ENCODE data around the gene INIP.
"Not testable (repeated sequence)": the region's sequence is repeated elsewhere in the genome, so short reads cannot be mapped to it uniquely, and the experiment has no call there.

The INIP gene

DNA sequence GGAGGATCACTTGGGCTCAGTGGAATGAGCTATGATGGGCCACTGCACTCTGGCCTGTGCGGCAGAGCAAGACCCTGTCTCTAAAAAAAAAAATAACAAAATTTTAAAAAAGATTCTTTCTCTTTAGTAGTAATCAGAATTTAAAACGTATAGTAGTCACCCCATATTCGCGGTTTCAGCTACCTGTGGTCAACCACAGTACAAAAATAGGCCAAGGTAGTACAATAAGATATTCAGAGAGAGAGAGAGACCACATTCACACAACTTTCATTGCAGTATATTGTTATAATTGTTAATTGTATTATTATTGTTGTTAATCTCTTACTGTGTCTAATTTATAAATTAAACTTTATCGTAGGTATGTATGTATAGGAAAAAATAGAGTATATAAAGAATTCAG is 18.7 kb downstream of the INIP start:
- no peak overlapping the region for H3K4me3 ChIP-seq (ENCODE audit: low read length)
- peaks cover 22% of the 10 kb centered on the region for H3K36me3 ChIP-seq (ENCODE audit: insufficient read depth, low read depth, low read length)
- H3K27ac ChIP-seq (ENCODE audit: low read length): no peak overlapping the region
- no peak overlapping the region for H3K9ac ChIP-seq (ENCODE audit: low read depth, low read length)
- no peaks in the 10 kb centered on the region for H3K27me3 ChIP-seq (ENCODE audit: insufficient read depth, low read length)
- H3K4me1 ChIP-seq (ENCODE audit: insufficient read depth, low read length): no peaks in the 10 kb centered on the region
- H3K9me3 ChIP-seq (ENCODE audit: insufficient read depth, low read depth, low read length): no peaks in the 10 kb centered on the region

- no peak overlapping the region for H3K4me3 ChIP-seq (ENCODE audit: low read length)
- H3K9me3 ChIP-seq (ENCODE audit: insufficient read depth, low read depth, low read length): no peaks in the 10 kb centered on the region
- H3K27ac ChIP-seq (ENCODE audit: low read length): no peak overlapping the region
- no peaks in the 10 kb centered on the region for H3K27me3 ChIP-seq (ENCODE audit: insufficient read depth, low read length)
- no peak overlapping the region for H3K9ac ChIP-seq (ENCODE audit: low read depth, low read length)
- H3K36me3 ChIP-seq (ENCODE audit: insufficient read depth, low read depth, low read length): peaks cover 40% of the 10 kb centered on the region
- H3K4me1 ChIP-seq (ENCODE audit: insufficient read depth, low read length): no peaks in the 10 kb centered on the region
Measured at GRCh38 chr9:112696461-112696860, 21.5 kb downstream of the INIP start.

- Histone ChIP-seq H3K4me1 (ENCODE audit: insufficient read depth, low read length) (no peaks in the 10 kb centered on the region), H3K27ac (ENCODE audit: low read length) (no peak overlapping the region), H3K36me3 (ENCODE audit: insufficient read depth, low read depth, low read length) (peaks cover 45% of the 10 kb centered on the region), H3K9me3 (ENCODE audit: insufficient read depth, low read depth, low read length) (no peaks in the 10 kb centered on the region), H3K27me3 (ENCODE audit: insufficient read depth, low read length) (no peaks in the 10 kb centered on the region), H3K9ac (ENCODE audit: low read depth, low read length) (no peak overlapping the region), H3K4me3 (ENCODE audit: low read length) (no peak overlapping the region)
Measured at GRCh38 chr9:112694706-112695555, 23.0 kb downstream of the INIP start.

DNA sequence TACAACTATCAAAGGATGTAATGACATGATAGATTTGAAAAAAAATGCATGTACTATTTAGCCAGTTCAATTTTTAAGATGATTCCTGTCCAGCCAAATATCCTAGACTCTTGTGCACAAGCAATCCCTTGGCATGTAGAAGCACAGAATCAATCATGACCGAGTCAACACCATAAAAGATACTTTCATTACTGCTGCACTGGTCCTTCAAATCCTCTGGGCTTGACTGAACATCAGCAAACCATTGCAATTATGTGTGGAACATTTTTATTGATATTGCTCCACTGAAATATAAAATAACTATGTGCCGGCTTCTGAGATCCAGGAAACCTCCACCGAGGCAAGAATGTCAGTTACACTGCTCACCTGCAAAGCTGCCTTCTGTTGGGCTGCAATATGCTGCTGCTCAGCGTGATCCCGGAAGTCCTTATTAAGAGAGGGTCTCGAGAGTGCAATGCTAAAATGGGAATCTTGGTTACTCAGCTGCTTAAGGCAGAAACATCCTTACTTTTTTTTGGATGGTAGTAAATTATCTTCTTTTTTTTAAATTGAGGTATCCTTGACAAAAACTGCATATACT is 28.7 kb downstream of the INIP start:
- no peaks in the 10 kb centered on the region for H3K9me3 ChIP-seq (ENCODE audit: insufficient read depth, low read depth, low read length)
- no peaks in the 10 kb centered on the region for H3K27me3 ChIP-seq (ENCODE audit: insufficient read depth, low read length)
- peaks cover 56% of the 10 kb centered on the region for H3K36me3 ChIP-seq (ENCODE audit: insufficient read depth, low read depth, low read length)
- no peak overlapping the region for H3K27ac ChIP-seq (ENCODE audit: low read length)
- H3K4me1 ChIP-seq (ENCODE audit: insufficient read depth, low read length): no peaks in the 10 kb centered on the region
- no peak overlapping the region for H3K4me3 ChIP-seq (ENCODE audit: low read length)
- H3K9ac ChIP-seq (ENCODE audit: low read depth, low read length): no peak overlapping the region

DNA sequence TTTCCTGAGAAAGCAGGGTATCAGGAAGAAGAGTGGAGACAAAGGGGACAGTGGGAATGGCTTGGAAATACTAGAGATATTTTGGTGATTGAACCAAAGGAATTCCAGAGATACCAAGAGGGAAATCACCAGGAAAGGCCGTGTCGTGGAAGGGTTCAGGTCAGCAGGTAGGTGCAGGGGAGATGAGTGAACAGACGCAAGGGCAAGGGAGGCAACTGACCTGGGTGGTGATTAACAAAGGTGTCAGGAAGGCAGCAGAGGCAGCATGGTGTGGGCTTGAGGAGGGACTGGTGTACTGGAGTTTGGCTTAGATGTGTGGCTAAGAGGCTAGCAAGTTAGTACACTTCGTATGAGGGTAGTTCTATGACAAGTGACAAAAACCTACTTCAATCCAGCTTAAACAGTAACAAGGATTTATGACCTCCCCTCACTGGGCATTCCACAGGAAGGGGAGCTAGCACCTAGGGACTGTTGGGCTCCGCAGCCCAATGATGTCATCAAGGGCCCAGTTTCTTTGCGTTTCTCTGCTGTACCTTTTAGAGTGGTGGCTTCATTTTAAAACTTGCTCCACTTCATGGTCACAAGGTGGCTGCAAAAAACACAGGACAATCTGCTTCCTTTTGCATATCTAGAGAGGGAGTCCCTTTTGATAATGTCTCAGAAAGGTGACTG is 37.0 kb downstream of the INIP start:
- Histone ChIP-seq H3K4me3 (ENCODE audit: low read length) (no peak overlapping the region), H3K36me3 (ENCODE audit: insufficient read depth, low read depth, low read length) (peaks cover 11% of the 10 kb centered on the region), H3K27ac (ENCODE audit: low read length) (no peak overlapping the region), H3K9ac (ENCODE audit: low read depth, low read length) (no peak overlapping the region), H3K4me1 (ENCODE audit: insufficient read depth, low read length) (peaks cover 6% of the 10 kb centered on the region; the same call in 1 of the 2 replicates), H3K9me3 (ENCODE audit: insufficient read depth, low read depth, low read length) (peaks cover 12% of the 10 kb centered on the region), H3K27me3 (ENCODE audit: insufficient read depth, low read length) (no peaks in the 10 kb centered on the region)

DNA sequence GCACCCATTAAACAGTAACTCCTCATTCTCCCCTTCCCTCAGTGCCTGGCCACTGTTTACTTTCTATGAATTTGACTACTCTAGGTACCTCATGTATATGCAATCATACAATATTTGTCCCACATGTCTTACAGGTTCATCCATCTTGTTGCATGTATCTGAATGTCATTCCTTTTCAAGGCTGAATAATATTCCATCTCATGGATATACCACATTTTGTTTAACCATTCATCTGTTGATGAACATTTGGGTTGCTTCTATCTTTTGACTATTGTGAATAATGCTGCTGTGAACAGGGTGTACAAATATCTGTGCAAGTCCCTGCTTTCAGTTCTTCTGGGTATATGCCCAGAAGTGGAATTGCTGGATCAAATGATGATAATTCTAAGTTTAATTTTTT is 40.9 kb downstream of the INIP start:
- H3K4me3 ChIP-seq (ENCODE audit: low read length): no peak overlapping the region
- no peak overlapping the region for H3K27ac ChIP-seq (ENCODE audit: low read length)
- H3K27me3 ChIP-seq (ENCODE audit: insufficient read depth, low read length): no peaks in the 10 kb centered on the region
- peaks cover 6% of the 10 kb centered on the region; the same call in 1 of the 2 replicates for H3K4me1 ChIP-seq (ENCODE audit: insufficient read depth, low read length)
- H3K9ac ChIP-seq (ENCODE audit: low read depth, low read length): no peak overlapping the region
- H3K36me3 ChIP-seq (ENCODE audit: insufficient read depth, low read depth, low read length): peaks cover 4% of the 10 kb centered on the region; the same call in 1 of the 2 replicates
- H3K9me3 ChIP-seq (ENCODE audit: insufficient read depth, low read depth, low read length): peaks cover 12% of the 10 kb centered on the region

GRCh38 chr9:112673221-112673620 is 44.7 kb downstream of the INIP start:
- not testable (repeated sequence) for H3K27ac ChIP-seq (ENCODE audit: low read length); H3K4me3 ChIP-seq (ENCODE audit: low read length); H3K27me3 ChIP-seq (ENCODE audit: insufficient read depth, low read length); H3K9ac ChIP-seq (ENCODE audit: low read depth, low read length); H3K36me3 ChIP-seq (ENCODE audit: insufficient read depth, low read depth, low read length); H3K4me1 ChIP-seq (ENCODE audit: insufficient read depth, low read length)
- H3K9me3 ChIP-seq (ENCODE audit: insufficient read depth, low read depth, low read length): peaks cover 12% of the 10 kb centered on the region

DNA sequence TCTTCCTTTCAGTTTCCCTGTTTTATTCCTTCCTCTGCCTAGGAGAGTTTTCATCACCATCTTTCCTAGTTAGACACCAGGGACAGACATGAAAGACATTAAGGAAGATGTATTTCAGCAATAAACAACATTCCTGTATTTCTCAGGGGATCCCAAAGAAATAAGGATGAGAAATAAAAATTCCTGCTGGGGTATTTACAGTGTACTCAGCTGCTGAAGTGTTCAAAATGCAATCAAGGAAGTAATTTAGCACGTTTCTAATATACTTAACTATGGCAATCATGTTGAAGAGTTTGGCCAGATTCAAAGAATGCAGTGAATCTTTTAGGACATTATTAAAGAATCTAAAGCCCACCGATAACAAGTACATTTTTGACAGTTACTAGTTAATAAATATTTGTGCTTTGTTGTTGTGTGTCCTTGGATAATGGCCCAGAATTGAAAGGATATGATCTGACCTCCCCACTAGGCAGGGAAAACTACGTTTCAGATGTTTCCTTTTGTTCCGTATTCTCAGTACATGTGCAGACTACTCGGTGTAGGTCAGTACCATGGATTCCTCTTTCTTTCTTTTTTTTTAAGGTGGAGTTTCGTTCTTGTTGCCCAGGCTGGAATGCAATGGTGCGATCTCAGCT is 46.8 kb downstream of the INIP start:
- Histone ChIP-seq H3K4me1 (ENCODE audit: insufficient read depth, low read length) (no peaks in the 10 kb centered on the region), H3K9me3 (ENCODE audit: insufficient read depth, low read depth, low read length) (no peaks in the 10 kb centered on the region), H3K36me3 (ENCODE audit: insufficient read depth, low read depth, low read length) (no peaks in the 10 kb centered on the region), H3K9ac (ENCODE audit: low read depth, low read length) (no peak overlapping the region), H3K27ac (ENCODE audit: low read length) (no peak overlapping the region), H3K4me3 (ENCODE audit: low read length) (no peak overlapping the region), H3K27me3 (ENCODE audit: insufficient read depth, low read length) (no peaks in the 10 kb centered on the region)

DNA sequence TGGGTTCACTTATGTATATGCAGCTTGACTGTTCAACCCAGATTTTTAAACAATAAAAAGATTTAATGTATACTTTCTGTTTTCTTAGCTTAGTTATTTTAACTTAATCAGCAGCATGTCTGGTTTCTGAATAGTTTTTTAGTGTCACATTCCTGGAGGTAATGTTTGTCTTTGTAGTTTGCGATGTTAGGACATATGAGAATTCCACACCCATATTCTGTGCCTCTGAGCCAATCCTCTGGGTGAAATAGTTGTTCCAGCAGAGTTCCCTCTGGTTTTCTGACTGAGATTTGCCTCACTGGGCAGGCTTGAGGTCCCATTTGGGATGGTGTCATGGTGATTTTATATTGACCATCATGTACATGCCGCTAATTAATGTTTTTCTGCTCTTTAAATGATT is 48.6 kb downstream of the INIP start:
- Histone ChIP-seq H3K27me3 (ENCODE audit: insufficient read depth, low read length) (no peaks in the 10 kb centered on the region), H3K27ac (ENCODE audit: low read length) (no peak overlapping the region), H3K9me3 (ENCODE audit: insufficient read depth, low read depth, low read length) (no peaks in the 10 kb centered on the region), H3K36me3 (ENCODE audit: insufficient read depth, low read depth, low read length) (no peaks in the 10 kb centered on the region), H3K4me3 (ENCODE audit: low read length) (no peak overlapping the region), H3K9ac (ENCODE audit: low read depth, low read length) (no peak overlapping the region), H3K4me1 (ENCODE audit: insufficient read depth, low read length) (no peaks in the 10 kb centered on the region)

- Histone ChIP-seq H3K4me3 (ENCODE audit: low read length) (no peak overlapping the region), H3K27ac (ENCODE audit: low read length) (no peak overlapping the region), H3K9me3 (ENCODE audit: insufficient read depth, low read depth, low read length) (no peaks in the 10 kb centered on the region), H3K9ac (ENCODE audit: low read depth, low read length) (no peak overlapping the region), H3K4me1 (ENCODE audit: insufficient read depth, low read length) (no peaks in the 10 kb centered on the region), H3K36me3 (ENCODE audit: insufficient read depth, low read depth, low read length) (peaks cover 1% of the 10 kb centered on the region; the same call in 1 of the 2 replicates), H3K27me3 (ENCODE audit: insufficient read depth, low read length) (no peaks in the 10 kb centered on the region)
Measured at GRCh38 chr9:112665347-112665746, 52.6 kb downstream of the INIP start.

- no peak overlapping the region for H3K4me3 ChIP-seq (ENCODE audit: low read length)
- H3K27ac ChIP-seq (ENCODE audit: low read length): no peak overlapping the region
- no peaks in the 10 kb centered on the region for H3K4me1 ChIP-seq (ENCODE audit: insufficient read depth, low read length)
- H3K9ac ChIP-seq (ENCODE audit: low read depth, low read length): no peak overlapping the region
- H3K27me3 ChIP-seq (ENCODE audit: insufficient read depth, low read length): no peaks in the 10 kb centered on the region
- H3K9me3 ChIP-seq (ENCODE audit: insufficient read depth, low read depth, low read length): no peaks in the 10 kb centered on the region
- H3K36me3 ChIP-seq (ENCODE audit: insufficient read depth, low read depth, low read length): peaks cover 10% of the 10 kb centered on the region; the same call in 1 of the 2 replicates
Measured at GRCh38 chr9:112664531-112664930, 53.4 kb downstream of the INIP start.

Measured in iPS-20b (cell line).